Measurements from ENCODE around the gene USP14.

Gene USP14

DNA sequence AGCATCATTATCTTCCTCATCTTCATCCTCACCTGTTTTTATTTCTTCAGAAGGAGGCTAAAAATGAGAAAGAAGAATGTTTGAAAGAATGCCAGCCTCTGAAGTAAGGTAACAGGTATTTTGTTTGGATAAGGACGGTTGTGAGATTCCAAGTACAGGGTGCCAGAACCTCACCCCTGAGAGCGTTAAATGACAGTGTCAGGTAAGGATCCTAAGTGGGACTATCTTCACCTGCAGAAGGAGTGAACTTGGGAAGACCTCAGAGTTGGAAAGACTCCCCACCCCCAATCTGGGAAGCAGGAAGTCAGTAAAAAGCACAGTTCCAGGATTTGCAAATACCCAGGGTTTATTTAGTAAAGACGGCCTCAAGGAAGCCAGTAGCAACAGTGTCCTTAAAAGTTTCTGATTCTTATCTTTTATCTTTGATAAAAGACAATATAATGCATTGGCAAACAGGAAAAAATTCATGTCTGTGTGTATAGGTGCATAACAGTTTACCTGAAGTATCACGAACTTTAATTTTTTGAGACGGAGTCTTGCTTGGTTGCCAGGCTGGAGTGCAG is 57.2 kb downstream of the USP14 start:
- H2AK5ac ChIP-seq (ENCODE audit: low read length): no peak overlapping the region
- H3K27ac ChIP-seq (ENCODE audit: low read depth, low read length): no peak overlapping the region
- no peak overlapping the region for H2BK5ac ChIP-seq (ENCODE audit: low read depth, low read length, poor library complexity)
- no peak overlapping the region for H2BK120ac ChIP-seq (ENCODE audit: insufficient read depth, low read length, poor library complexity)
- H4K8ac ChIP-seq (ENCODE audit: low read depth, low read length): no peak overlapping the region
- H4K91ac ChIP-seq (ENCODE audit: low read depth, low read length): no peak overlapping the region
- no peaks in the 10 kb centered on the region for H3K9me3 ChIP-seq (ENCODE audit: insufficient read depth, low read depth, low read length)
- no peaks in the 10 kb centered on the region for H3K27me3 ChIP-seq (ENCODE audit: insufficient read depth, low read length)
- no CpG with 5 or more reads among the region's 5 CpGs for WGBS (ENCODE audit: extremely low coverage, insufficient coverage, insufficient read length)
- H2BK12ac ChIP-seq (ENCODE audit: low read length): no peak overlapping the region
- H3K4me3 ChIP-seq (ENCODE audit: low read depth, low read length): no peak overlapping the region
- H3K79me1 ChIP-seq (ENCODE audit: low read length): no peaks in the 10 kb centered on the region
- H3K36me3 ChIP-seq (ENCODE audit: control insufficient read depth in 1 of 2, insufficient read depth in 2 of 2, low read length in 2 of 2): peaks cover 10 to 30% of the 10 kb centered on the region in 2 experiments
- H4K12ac ChIP-seq (ENCODE audit: low read depth, low read length): no peak overlapping the region
- no peak overlapping the region for H3K23ac ChIP-seq (ENCODE audit: low read length)
- H3K4me1 ChIP-seq (ENCODE audit: control insufficient read depth in 1 of 2, insufficient read depth in 2 of 2, low read length in 2 of 2): no peaks in the 10 kb centered on the region
- H3K79me2 ChIP-seq (ENCODE audit: control insufficient read depth, insufficient read depth, low read length, poor library complexity): no peaks in the 10 kb centered on the region
- no peak overlapping the region for H3K14ac ChIP-seq (ENCODE audit: low read length)
- no peak overlapping the region for H3K4me2 ChIP-seq (ENCODE audit: low read length)
- H3K18ac ChIP-seq (ENCODE audit: low read length): no peak overlapping the region
- no peak overlapping the region for H3K9ac ChIP-seq (ENCODE audit: low read length)
- no peak for DNase-seq
- H2AFZ ChIP-seq (ENCODE audit: insufficient read depth, low read length, poor library complexity): no peak overlapping the region
- no peak overlapping the region for H3K4ac ChIP-seq (ENCODE audit: low read depth, low read length)

DNA sequence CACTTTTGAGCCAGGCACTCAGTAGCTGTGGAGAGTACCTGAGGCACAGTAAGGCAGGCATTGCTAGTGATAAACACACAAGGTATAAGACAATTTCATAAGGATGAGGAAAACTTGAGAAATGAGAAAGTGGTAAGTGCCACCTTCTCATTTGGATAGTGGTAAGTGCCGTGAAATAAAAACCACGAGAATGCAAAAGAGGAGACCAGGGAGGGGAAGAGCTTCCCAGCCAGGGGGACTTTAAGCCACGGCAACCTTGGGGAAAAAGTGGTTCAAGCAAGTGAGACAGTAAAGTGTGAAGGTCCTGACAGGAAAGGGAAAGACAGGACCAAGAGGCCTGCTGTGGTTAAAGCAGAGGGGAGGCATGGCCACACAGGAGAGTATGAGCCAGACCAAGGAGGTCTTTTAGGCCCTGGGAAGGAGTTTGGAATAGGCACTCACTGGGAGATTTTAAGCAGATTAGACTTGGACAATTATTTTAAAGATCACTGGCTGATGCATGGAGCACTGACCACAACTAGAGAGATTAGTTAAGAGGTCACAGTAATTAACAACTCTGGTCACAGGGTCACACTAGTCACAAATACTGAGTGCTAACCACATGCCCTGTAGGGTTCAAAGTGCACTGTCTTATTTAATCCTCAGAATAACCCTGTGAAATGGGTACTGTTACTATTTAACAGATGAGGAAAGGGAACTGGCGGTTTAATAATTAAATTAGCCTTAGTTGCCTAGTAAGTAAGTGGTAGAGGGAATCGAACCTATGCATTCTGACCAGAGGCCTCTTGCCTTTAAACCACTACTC is 59.4 kb downstream of the USP14 start:
- Histone ChIP-seq H2BK5ac (ENCODE audit: low read depth, low read length, poor library complexity) (no peak overlapping the region), H2AFZ (ENCODE audit: insufficient read depth, low read length, poor library complexity) (no peak overlapping the region), H3K79me2 (ENCODE audit: control insufficient read depth, insufficient read depth, low read length, poor library complexity) (no peaks in the 10 kb centered on the region), H4K8ac (ENCODE audit: low read depth, low read length) (no peak overlapping the region), H3K27ac (ENCODE audit: low read depth, low read length) (no peak overlapping the region), H3K18ac (ENCODE audit: low read length) (no peak overlapping the region), H3K9me3 (ENCODE audit: insufficient read depth, low read depth, low read length) (no peaks in the 10 kb centered on the region), H3K23ac (ENCODE audit: low read length) (no peak overlapping the region), H3K4me3 (ENCODE audit: low read depth, low read length) (no peak overlapping the region), H3K79me1 (ENCODE audit: low read length) (no peaks in the 10 kb centered on the region), H2BK120ac (ENCODE audit: insufficient read depth, low read length, poor library complexity) (no peak overlapping the region), H2BK12ac (ENCODE audit: low read length) (no peak overlapping the region), H3K4me1 (ENCODE audit: control insufficient read depth in 1 of 2, insufficient read depth in 2 of 2, low read length in 2 of 2) (no peaks in the 10 kb centered on the region), H4K91ac (ENCODE audit: low read depth, low read length) (no peak overlapping the region), H3K4ac (ENCODE audit: low read depth, low read length) (no peak overlapping the region), H3K27me3 (ENCODE audit: insufficient read depth, low read length) (no peaks in the 10 kb centered on the region), H2AK5ac (ENCODE audit: low read length) (no peak overlapping the region), H3K36me3 (ENCODE audit: control insufficient read depth in 1 of 2, insufficient read depth in 2 of 2, low read length in 2 of 2) (peaks cover 6 to 23% of the 10 kb centered on the region in 2 experiments), H3K14ac (ENCODE audit: low read length) (no peak overlapping the region), H4K12ac (ENCODE audit: low read depth, low read length) (no peak overlapping the region), H3K9ac (ENCODE audit: low read length) (no peak overlapping the region), H3K4me2 (ENCODE audit: low read length) (no peak overlapping the region)
- WGBS (ENCODE audit: extremely low coverage, insufficient coverage, insufficient read length): no CpG with 5 or more reads among the region's 5 CpGs
- DNase-seq: no peak

GRCh38 chr18:220708-221107 is 62.4 kb downstream of the USP14 start:
- Histone ChIP-seq H2BK12ac (ENCODE audit: low read length) (no peak overlapping the region), H3K79me2 (ENCODE audit: control insufficient read depth, insufficient read depth, low read length, poor library complexity) (no peaks in the 10 kb centered on the region), H2AK5ac (ENCODE audit: low read length) (no peak overlapping the region), H2AFZ (ENCODE audit: insufficient read depth, low read length, poor library complexity) (no peak overlapping the region), H3K9me3 (ENCODE audit: insufficient read depth, low read depth, low read length) (no peaks in the 10 kb centered on the region), H3K23ac (ENCODE audit: low read length) (no peak overlapping the region), H3K27ac (ENCODE audit: low read depth, low read length) (no peak overlapping the region), H3K4me2 (ENCODE audit: low read length) (no peak overlapping the region), H3K18ac (ENCODE audit: low read length) (no peak overlapping the region), H3K27me3 (ENCODE audit: insufficient read depth, low read length) (no peaks in the 10 kb centered on the region), H3K4me3 (ENCODE audit: low read depth, low read length) (no peak overlapping the region), H3K4ac (ENCODE audit: low read depth, low read length) (no peak overlapping the region), H3K4me1 (ENCODE audit: control insufficient read depth in 1 of 2, insufficient read depth in 2 of 2, low read length in 2 of 2) (no peaks in the 10 kb centered on the region), H2BK5ac (ENCODE audit: low read depth, low read length, poor library complexity) (no peak overlapping the region), H3K9ac (ENCODE audit: low read length) (no peak overlapping the region), H4K8ac (ENCODE audit: low read depth, low read length) (no peak overlapping the region), H3K79me1 (ENCODE audit: low read length) (no peaks in the 10 kb centered on the region), H2BK120ac (ENCODE audit: insufficient read depth, low read length, poor library complexity) (no peak overlapping the region), H4K91ac (ENCODE audit: low read depth, low read length) (no peak overlapping the region), H3K14ac (ENCODE audit: low read length) (no peak overlapping the region), H3K36me3 (ENCODE audit: control insufficient read depth in 1 of 2, insufficient read depth in 2 of 2, low read length in 2 of 2) (peaks cover 6 to 14% of the 10 kb centered on the region in 2 experiments), H4K12ac (ENCODE audit: low read depth, low read length) (no peak overlapping the region)
- no peak for DNase-seq

DNA sequence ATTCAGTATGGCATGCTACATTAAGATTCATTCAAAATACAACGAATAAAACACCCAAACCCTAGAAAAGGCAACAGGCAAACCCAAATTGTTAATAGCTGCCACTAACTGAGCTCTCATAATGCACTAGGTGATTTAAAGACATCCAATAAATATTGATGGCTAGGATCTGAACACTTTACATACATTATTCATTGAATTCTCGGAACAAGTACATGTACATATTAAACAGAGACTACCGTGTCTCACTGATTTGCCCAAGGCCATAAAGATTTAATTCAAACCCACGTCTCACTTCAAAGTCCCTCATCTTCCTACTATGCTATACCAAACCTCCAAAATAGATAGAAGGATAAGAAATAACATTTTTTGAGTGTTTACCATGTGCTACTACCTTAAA is 67.4 kb downstream of the USP14 start:
- no CpG with 5 or more reads among the region's 4 CpGs for WGBS (ENCODE audit: extremely low coverage, insufficient coverage, insufficient read length)

More for the DNA sequence above, 67.4 kb downstream of the USP14 start:
- no peaks in the 10 kb centered on the region for H3K27me3 ChIP-seq (ENCODE audit: insufficient read depth, low read length)
- no peak overlapping the region for H2BK12ac ChIP-seq (ENCODE audit: low read length)
- H3K4me3 ChIP-seq (ENCODE audit: low read depth, low read length): no peak overlapping the region
- no peak overlapping the region for H3K4ac ChIP-seq (ENCODE audit: low read depth, low read length)
- no peak overlapping the region for H3K27ac ChIP-seq (ENCODE audit: low read depth, low read length)
- H3K18ac ChIP-seq (ENCODE audit: low read length): no peak overlapping the region
- peaks cover 2 to 5% of the 10 kb centered on the region in 2 experiments for H3K36me3 ChIP-seq (ENCODE audit: control insufficient read depth in 1 of 2, insufficient read depth in 2 of 2, low read length in 2 of 2)
- H3K9ac ChIP-seq (ENCODE audit: low read length): no peak overlapping the region
- no peak overlapping the region for H2BK120ac ChIP-seq (ENCODE audit: insufficient read depth, low read length, poor library complexity)
- H2AK5ac ChIP-seq (ENCODE audit: low read length): no peak overlapping the region
- DNase-seq: no peak
- no peak overlapping the region for H3K23ac ChIP-seq (ENCODE audit: low read length)
- H3K79me2 ChIP-seq (ENCODE audit: control insufficient read depth, insufficient read depth, low read length, poor library complexity): no peaks in the 10 kb centered on the region
- H3K79me1 ChIP-seq (ENCODE audit: low read length): no peaks in the 10 kb centered on the region
- no peak overlapping the region for H4K12ac ChIP-seq (ENCODE audit: low read depth, low read length)
- no peaks in the 10 kb centered on the region for H3K9me3 ChIP-seq (ENCODE audit: insufficient read depth, low read depth, low read length)
- no peaks in the 10 kb centered on the region for H3K4me1 ChIP-seq (ENCODE audit: control insufficient read depth in 1 of 2, insufficient read depth in 2 of 2, low read length in 2 of 2)
- no peak overlapping the region for H4K8ac ChIP-seq (ENCODE audit: low read depth, low read length)
- no peak overlapping the region for H4K91ac ChIP-seq (ENCODE audit: low read depth, low read length)
- no peak overlapping the region for H3K14ac ChIP-seq (ENCODE audit: low read length)
- no peak overlapping the region for H2AFZ ChIP-seq (ENCODE audit: insufficient read depth, low read length, poor library complexity)
- H3K4me2 ChIP-seq (ENCODE audit: low read length): no peak overlapping the region
- H2BK5ac ChIP-seq (ENCODE audit: low read depth, low read length, poor library complexity): no peak overlapping the region

Data from trophoblast cell (in vitro differentiated cells and primary cell).